CD4-positive, alpha-beta T cell (primary cell): ENCODE data around the gene GJD4. TPM values are rescaled to one million over a fixed set of nuclear protein-coding genes. Genes with fewer than 3 reads are reported as not detected.

ENCODE experiments used
- ATAC-seq: fragments of 200-7000 bp; cut with Tn5 transposase; one replicate; pipeline ENCODE4 v1.10.0; 2022; ENCODE audit warnings: mild to moderate bottlenecking; ENCODE audit not compliant: poor library complexity
- CTCF ChIA-PET: fragments of 350-600 bp; sonication (Branson Sonifier 250); formaldehyde crosslinking; loops from one replicate; lab custom pipeline; 2021; ENCODE audit warnings: antibody characterized with exemption, inconsistent platforms; lab: Charles Lee
- POLR2A ChIA-PET: fragments of 350-600 bp; sonication (Branson Sonifier 250); formaldehyde crosslinking; loops from one replicate; lab custom pipeline; 2021; ENCODE audit warnings: antibody characterized with exemption, inconsistent platforms; lab: Charles Lee
- DNase-seq, 14 experiments: peaks; one replicate each; pipeline ENCODE4 v3.0.0-alpha.2; 2013 to 2020; ENCODE audit warnings: mixed read lengths in 2 of 14
- H3K27ac ChIP-seq, 2 donors: one replicate each; pipeline versions ENCODE4 v1.5.1 to v1.7.0; 2013; ENCODE audit warnings: low read length in 2 of 2, low read depth in 1 of 2, mild to moderate bottlenecking in 1 of 2
- H3K27me3 ChIP-seq, 2 experiments: 1 replicate in 1 of 2; 2 replicates in 1 of 2; pipeline versions ENCODE4 v1.6.1 to v1.7.0; 2013; ENCODE audit warnings: low read length in 2 of 2, control low read depth in 1 of 2, mild to moderate bottlenecking in 1 of 2, moderate library complexity in 1 of 2; ENCODE audit not compliant: insufficient read depth in 2 of 2, control insufficient read depth in 1 of 2
- H3K36me3 ChIP-seq: one replicate; pipeline ENCODE4 v1.6.1; 2013; ENCODE audit warnings: low read length, control low read depth; ENCODE audit not compliant: insufficient read depth
- H3K4me1 ChIP-seq: one replicate; pipeline ENCODE4 v1.6.1; 2013; ENCODE audit warnings: low read length, control low read depth; ENCODE audit not compliant: insufficient read depth
- H3K4me3 ChIP-seq: one replicate; pipeline ENCODE4 v1.5.1; 2013; ENCODE audit warnings: mild to moderate bottlenecking, low read length, moderate library complexity
- H3K9me3 ChIP-seq, 2 experiments: 1 replicate in 1 of 2; 2 replicates in 1 of 2; pipeline versions ENCODE4 v1.6.1 to v1.7.0; 2013; ENCODE audit warnings: low read length in 2 of 2, mild to moderate bottlenecking in 2 of 2, control low read depth in 1 of 2, moderate library complexity in 1 of 2; ENCODE audit not compliant: control insufficient read depth in 1 of 2, insufficient read depth in 1 of 2
- H3K27ac Mint-ChIP-seq: one replicate; pipeline ENCODE4 v1.8.0; 2020; ENCODE audit warnings: mixed read lengths
- H3K27me3 Mint-ChIP-seq: one replicate; pipeline ENCODE4 v1.8.0; 2021; ENCODE audit warnings: mixed read lengths
- H3K36me3 Mint-ChIP-seq: one replicate; pipeline ENCODE4 v1.8.0; 2021; ENCODE audit warnings: low read depth, mixed read lengths
- H3K4me1 Mint-ChIP-seq: one replicate; pipeline ENCODE4 v1.8.0; 2021; ENCODE audit warnings: low read depth, mixed read lengths
- H3K4me3 Mint-ChIP-seq: one replicate; pipeline ENCODE4 v1.8.0; 2020; ENCODE audit warnings: mild to moderate bottlenecking, mixed read lengths
- H3K9me3 Mint-ChIP-seq: one replicate; pipeline ENCODE4 v1.8.0; 2020; ENCODE audit warnings: mixed read lengths
- intact Hi-C, 2 experiments: fragments of 100-400 bp; cut with DNase I in 1 of 2; cut with micrococcal nuclease in 1 of 2; formaldehyde crosslinking; loops; one replicate each; pipeline versions ENCODE4 v1.15.1 to v1.9.0; 2023 to 2025; cut with DNase I, micrococcal nuclease
- total RNA-seq, 174 experiments: library from RNA in 2 of 174; stranded (reverse) in 2 of 174; gene quantifications; one replicate each; pipeline ENCODE4 v1.2.3 and lab custom pipeline; 2021 to 2026
- TF ChIP-seq, protein P1 (sequence below): fragments of 200-600 bp; IDR thresholded peaks from one replicate; pipeline ENCODE4 v1.8.0; 2022; ENCODE audit warnings: antibody characterized with exemption, mild to moderate bottlenecking

Gene GJD4
- total RNA-seq, 2 experiments from 2014 or later = not detected

DNA sequence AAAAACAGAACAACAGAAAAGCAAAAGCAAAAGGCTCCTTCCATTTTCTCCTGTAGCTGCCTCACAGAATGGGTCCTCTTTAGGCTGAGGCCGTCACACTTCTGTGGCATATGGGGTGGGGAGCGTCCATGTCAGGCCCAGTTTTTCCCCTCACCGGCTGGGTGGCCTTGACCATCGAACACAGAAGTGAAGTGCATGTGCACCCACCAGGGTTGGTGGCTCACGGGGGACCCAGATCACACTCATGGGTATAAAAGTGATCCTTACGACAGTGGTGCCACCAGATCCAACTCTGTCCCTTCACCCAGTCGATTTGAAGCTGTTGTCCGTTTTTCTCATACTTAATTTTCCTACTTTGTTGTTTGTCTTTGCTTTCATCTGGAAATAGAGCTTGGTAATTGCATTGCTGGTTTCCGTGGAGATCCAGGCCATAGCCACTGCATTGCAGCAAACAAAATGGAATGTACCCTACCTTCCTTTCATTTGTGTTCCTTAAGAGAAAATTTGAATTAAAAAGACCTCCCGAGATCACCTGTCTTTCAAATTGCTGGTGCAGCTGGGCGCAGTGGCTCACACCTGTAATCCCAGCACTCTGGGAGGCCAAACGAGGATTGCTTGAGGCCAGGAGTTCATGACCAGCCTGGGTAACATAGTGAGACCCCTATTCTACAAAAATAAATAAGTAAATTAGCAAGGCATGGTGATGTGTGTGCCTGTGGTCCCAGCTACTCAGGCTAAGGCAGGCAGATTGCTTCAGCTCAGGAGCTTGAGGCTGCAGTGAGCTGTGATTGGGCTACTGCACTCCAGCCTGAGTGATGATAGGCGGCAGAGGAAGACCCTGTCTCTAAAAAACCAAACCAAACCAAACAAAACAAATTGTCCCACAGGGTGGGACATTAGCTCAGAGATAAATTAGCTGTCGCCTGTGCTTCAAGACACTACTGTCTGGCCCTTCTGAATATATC, 10.7 kb upstream of the GJD4 start:
- Histone ChIP-seq H3K36me3 (no peaks in the 10 kb centered on the region), H3K27ac (no peak overlapping the region), H3K4me3 (no peak overlapping the region), H3K9me3 (peaks cover 5 to 15% of the 10 kb centered on the region in 2 experiments), H3K4me1 (no peaks in the 10 kb centered on the region), H3K27me3 (no peaks in the 10 kb centered on the region)
- CTCF ChIA-PET = no interaction called here
- no peak overlapping the region for H3K4me3 Mint-ChIP-seq
- intact Hi-C loops = no loop called here
- peaks cover 21% of the 10 kb centered on the region for H3K27me3 Mint-ChIP-seq
- no peaks in the 10 kb centered on the region for H3K36me3 Mint-ChIP-seq
- H3K4me1 Mint-ChIP-seq = no peaks in the 10 kb centered on the region
- TF ChIP-seq, protein P1, sequence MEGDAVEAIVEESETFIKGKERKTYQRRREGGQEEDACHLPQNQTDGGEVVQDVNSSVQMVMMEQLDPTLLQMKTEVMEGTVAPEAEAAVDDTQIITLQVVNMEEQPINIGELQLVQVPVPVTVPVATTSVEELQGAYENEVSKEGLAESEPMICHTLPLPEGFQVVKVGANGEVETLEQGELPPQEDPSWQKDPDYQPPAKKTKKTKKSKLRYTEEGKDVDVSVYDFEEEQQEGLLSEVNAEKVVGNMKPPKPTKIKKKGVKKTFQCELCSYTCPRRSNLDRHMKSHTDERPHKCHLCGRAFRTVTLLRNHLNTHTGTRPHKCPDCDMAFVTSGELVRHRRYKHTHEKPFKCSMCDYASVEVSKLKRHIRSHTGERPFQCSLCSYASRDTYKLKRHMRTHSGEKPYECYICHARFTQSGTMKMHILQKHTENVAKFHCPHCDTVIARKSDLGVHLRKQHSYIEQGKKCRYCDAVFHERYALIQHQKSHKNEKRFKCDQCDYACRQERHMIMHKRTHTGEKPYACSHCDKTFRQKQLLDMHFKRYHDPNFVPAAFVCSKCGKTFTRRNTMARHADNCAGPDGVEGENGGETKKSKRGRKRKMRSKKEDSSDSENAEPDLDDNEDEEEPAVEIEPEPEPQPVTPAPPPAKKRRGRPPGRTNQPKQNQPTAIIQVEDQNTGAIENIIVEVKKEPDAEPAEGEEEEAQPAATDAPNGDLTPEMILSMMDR = no peak
- ATAC-seq = no peak
- peaks cover 4% of the 10 kb centered on the region for H3K9me3 Mint-ChIP-seq
- POLR2A ChIA-PET = no interaction called here
- H3K27ac Mint-ChIP-seq = no peak overlapping the region
- DNase-seq = no peak

DNA sequence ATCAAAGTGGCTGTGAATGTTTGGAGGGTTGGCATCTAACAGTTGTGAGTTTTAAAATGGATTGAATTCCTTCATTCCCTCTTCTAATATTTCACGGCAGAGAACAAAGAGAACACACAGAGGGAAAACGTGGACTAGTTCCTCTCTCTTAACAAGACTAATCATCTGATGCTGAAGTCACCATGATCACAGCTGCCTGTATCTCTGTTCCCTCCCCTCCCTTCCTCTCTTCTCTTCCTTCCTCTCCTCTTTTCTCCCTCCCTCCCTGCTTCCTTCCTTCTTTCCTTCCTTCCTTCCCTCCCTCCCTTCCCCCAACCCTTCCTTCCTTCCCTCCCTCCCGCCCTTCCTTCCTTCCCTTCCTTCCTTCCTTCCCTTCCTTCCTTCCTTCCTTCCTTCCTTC, 10.0 kb upstream of the GJD4 start:
- Histone ChIP-seq H3K36me3 (no peaks in the 10 kb centered on the region), H3K27ac (no peak overlapping the region), H3K9me3 (peaks cover 5 to 12% of the 10 kb centered on the region in 2 experiments), H3K4me1 (no peaks in the 10 kb centered on the region), H3K4me3 (no peak overlapping the region), H3K27me3 (no peaks in the 10 kb centered on the region)
- ChIA-PET CTCF (no interaction called here), POLR2A (no interaction called here)
- no peak for ATAC-seq
- intact Hi-C loops = no loop called here
- Mint-ChIP-seq H3K27me3 (peaks cover 23% of the 10 kb centered on the region), H3K9me3 (peaks cover 4% of the 10 kb centered on the region), H3K27ac (no peak overlapping the region), H3K4me1 (no peaks in the 10 kb centered on the region), H3K4me3 (no peak overlapping the region), H3K36me3 (no peaks in the 10 kb centered on the region)
- TF ChIP-seq, protein P1 = no peak
- no peak for DNase-seq

DNA sequence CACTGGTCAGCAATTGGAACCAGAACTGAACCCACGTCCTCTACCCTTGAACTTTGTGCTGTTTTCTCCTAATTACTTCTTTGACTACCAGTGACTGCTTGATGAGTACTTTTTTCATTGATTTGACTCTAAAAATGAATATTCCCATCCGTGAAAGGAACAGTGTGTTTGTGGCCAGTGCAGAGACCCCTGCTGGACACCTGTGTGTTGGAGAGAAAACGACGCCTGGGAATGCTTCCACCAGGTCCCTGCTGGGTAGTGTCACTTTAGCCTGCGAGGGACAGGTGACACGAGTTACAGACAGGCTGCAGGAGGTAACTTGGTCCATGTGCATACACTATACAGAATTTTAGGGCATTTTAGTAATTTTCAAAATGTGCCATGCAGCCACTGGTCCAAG, 6.8 kb upstream of the GJD4 start:
- POLR2A ChIA-PET = no interaction called here

More for the DNA sequence above, 6.8 kb upstream of the GJD4 start:
- Mint-ChIP-seq H3K9me3 (peaks cover 5% of the 10 kb centered on the region), H3K4me1 (no peaks in the 10 kb centered on the region), H3K4me3 (no peak overlapping the region), H3K27me3 (peaks cover 40% of the 10 kb centered on the region), H3K27ac (no peak overlapping the region), H3K36me3 (no peaks in the 10 kb centered on the region)
- peaks cover 0 to 16% of the 10 kb centered on the region in 2 experiments for H3K9me3 ChIP-seq
- intact Hi-C loops = no loop called here
- TF ChIP-seq, protein P1 = no peak
- no peak overlapping the region for H3K4me3 ChIP-seq
- CTCF ChIA-PET = no interaction called here
- H3K27ac ChIP-seq = no peak overlapping the region
- peaks cover under 1 to 4% of the 10 kb centered on the region in 2 experiments for H3K27me3 ChIP-seq
- DNase-seq (no peak), ATAC-seq (no peak)
- H3K4me1 ChIP-seq = no peaks in the 10 kb centered on the region
- no peaks in the 10 kb centered on the region for H3K36me3 ChIP-seq
